ENCODE data around the gene ANP32E. TPM values are rescaled to one million over a fixed set of nuclear protein-coding genes. Genes with fewer than 3 reads are reported as not detected.
A peak's percentile ranks its signal among the peaks of the same experiment; 100 is the strongest.
"Not testable (repeated sequence)": the region's sequence is repeated elsewhere in the genome, so short reads cannot be mapped to it uniquely, and the experiment has no call there.

ANP32E gene
- total and polyA plus RNA-seq, 2 experiments from 2014 or later: 20.0 to 26.1 TPM

- Histone ChIP-seq H3K4me1 (ENCODE audit: insufficient read depth) (peaks cover 48% of the 10 kb centered on the region), H3K9me3 (ENCODE audit: low read depth) (no peaks in the 10 kb centered on the region), H2AFZ (peak overlapping the region; percentile 75), H3K27me3 (no peaks in the 10 kb centered on the region), H3K4me3 (no peak overlapping the region), H3K27ac (peak overlapping the region; percentile 51), H3K9me2 (replicated peaks; ENCODE audit: insufficient read depth) (no peaks in the 10 kb centered on the region), H4K20me1 (ENCODE audit: insufficient read depth, poor library complexity, severe bottlenecking) (no peaks in the 10 kb centered on the region), H3K4me2 (peak overlapping the region; percentile 76), H3K36me3 (replicated peaks; ENCODE audit: insufficient read depth, low read depth) (no peaks in the 10 kb centered on the region), H3K79me2 (no peaks in the 10 kb centered on the region)
- no peak for DNase-seq (ENCODE audit: low spot score)
- 4% methylated on average over 1 of the region's 1 CpG for WGBS (ENCODE audit: low lambda C conversion rate, missing lambda C conversion rate)
- TF ChIP-seq CTCF (IDR thresholded peaks at IDR 0.05; ENCODE audit: poor library complexity): no peak
- no peak for TF ChIP-seq EZH2phosphoT487 (IDR thresholded peaks at IDR 0.05; ENCODE audit: low read depth, severe bottlenecking, unreplicated experiment)
- no peak for TF ChIP-seq EZH2 (IDR thresholded peaks at IDR 0.05; ENCODE audit: borderline replicate concordance)
Observed at GRCh38 chr1:150256198-150256553, 20.3 kb upstream of the ANP32E start.

- H3K4me2 ChIP-seq: no peak overlapping the region
- no peak overlapping the region for H2AFZ ChIP-seq
- DNase-seq (ENCODE audit: low spot score): no peak
- H4K20me1 ChIP-seq (ENCODE audit: insufficient read depth, poor library complexity, severe bottlenecking): no peaks in the 10 kb centered on the region
- no peaks in the 10 kb centered on the region for H3K27me3 ChIP-seq
- no peaks in the 10 kb centered on the region for H3K4me1 ChIP-seq (ENCODE audit: insufficient read depth)
- 82% methylated on average over 2 of the region's 2 CpGs for WGBS (ENCODE audit: low lambda C conversion rate, missing lambda C conversion rate)
- no peaks in the 10 kb centered on the region for H3K79me2 ChIP-seq
- no peaks in the 10 kb centered on the region for H3K9me2 ChIP-seq (replicated peaks; ENCODE audit: insufficient read depth)
- H3K36me3 ChIP-seq (replicated peaks; ENCODE audit: insufficient read depth, low read depth): no peaks in the 10 kb centered on the region
- H3K9me3 ChIP-seq (ENCODE audit: low read depth): no peaks in the 10 kb centered on the region
- no peak for TF ChIP-seq CTCF (IDR thresholded peaks at IDR 0.05; ENCODE audit: poor library complexity)
- no peak for TF ChIP-seq EZH2 (IDR thresholded peaks at IDR 0.05; ENCODE audit: borderline replicate concordance)
- no peak for TF ChIP-seq EZH2phosphoT487 (IDR thresholded peaks at IDR 0.05; ENCODE audit: low read depth, severe bottlenecking, unreplicated experiment)
- H3K4me3 ChIP-seq: no peak overlapping the region
- no peak overlapping the region for H3K27ac ChIP-seq
Observed at GRCh38 chr1:150249936-150250335, 14.0 kb upstream of the ANP32E start.

- no peak overlapping the region for H3K27ac ChIP-seq
- no peak overlapping the region for H3K4me2 ChIP-seq
- no peak for TF ChIP-seq EZH2phosphoT487 (IDR thresholded peaks at IDR 0.05; ENCODE audit: low read depth, severe bottlenecking, unreplicated experiment)
- no peak for TF ChIP-seq EZH2 (IDR thresholded peaks at IDR 0.05; ENCODE audit: borderline replicate concordance)
- TF ChIP-seq CTCF (IDR thresholded peaks at IDR 0.05; ENCODE audit: poor library complexity): no peak
- no peaks in the 10 kb centered on the region for H3K79me2 ChIP-seq
- no peak for DNase-seq (ENCODE audit: low spot score)
- H3K4me3 ChIP-seq: no peak overlapping the region
- no peaks in the 10 kb centered on the region for H3K27me3 ChIP-seq
- no peak overlapping the region for H2AFZ ChIP-seq
- no peaks in the 10 kb centered on the region for H4K20me1 ChIP-seq (ENCODE audit: insufficient read depth, poor library complexity, severe bottlenecking)
- H3K36me3 ChIP-seq (replicated peaks; ENCODE audit: insufficient read depth, low read depth): no peaks in the 10 kb centered on the region
- no peaks in the 10 kb centered on the region for H3K4me1 ChIP-seq (ENCODE audit: insufficient read depth)
- WGBS (ENCODE audit: low lambda C conversion rate, missing lambda C conversion rate): 94% methylated on average over 3 of the region's 3 CpGs
- no peaks in the 10 kb centered on the region for H3K9me2 ChIP-seq (replicated peaks; ENCODE audit: insufficient read depth)
- H3K9me3 ChIP-seq (ENCODE audit: low read depth): no peaks in the 10 kb centered on the region
Observed at GRCh38 chr1:150243003-150243402, 7.1 kb upstream of the ANP32E start.

GRCh38 chr1:150237746-150238145, 1.8 kb upstream of the ANP32E start:
- H3K9me3 ChIP-seq (ENCODE audit: low read depth): no peaks in the 10 kb centered on the region
- 94% methylated on average over 21 of the region's 21 CpGs for WGBS (ENCODE audit: low lambda C conversion rate, missing lambda C conversion rate)
- peaks cover 8% of the 10 kb centered on the region for H3K4me1 ChIP-seq (ENCODE audit: insufficient read depth)
- no peak for DNase-seq (ENCODE audit: low spot score)
- H2AFZ ChIP-seq: no peak overlapping the region
- H3K27ac ChIP-seq: no peak overlapping the region
- H3K4me2 ChIP-seq: no peak overlapping the region
- H3K9me2 ChIP-seq (replicated peaks; ENCODE audit: insufficient read depth): no peaks in the 10 kb centered on the region
- no peaks in the 10 kb centered on the region for H4K20me1 ChIP-seq (ENCODE audit: insufficient read depth, poor library complexity, severe bottlenecking)
- TF ChIP-seq EZH2 (IDR thresholded peaks at IDR 0.05; ENCODE audit: borderline replicate concordance) (no peak), EZH2phosphoT487 (IDR thresholded peaks at IDR 0.05; ENCODE audit: low read depth, severe bottlenecking, unreplicated experiment) (no peak), CTCF (IDR thresholded peaks at IDR 0.05; ENCODE audit: poor library complexity) (no peak)
- H3K36me3 ChIP-seq (replicated peaks; ENCODE audit: insufficient read depth, low read depth): no peaks in the 10 kb centered on the region
- no peaks in the 10 kb centered on the region for H3K27me3 ChIP-seq
- no peak overlapping the region for H3K4me3 ChIP-seq
- H3K79me2 ChIP-seq: peaks cover 18% of the 10 kb centered on the region

- H2AFZ ChIP-seq: peak overlapping the region; percentile 29
Observed at GRCh38 chr1:150237176-150237575, 1.3 kb upstream of the ANP32E start.

More at GRCh38 chr1:150237176-150237575, 1.3 kb upstream of the ANP32E start:
- H3K79me2 ChIP-seq: peaks cover 23% of the 10 kb centered on the region
- peak overlapping the region; percentile 70 for H3K4me2 ChIP-seq
- not testable (repeated sequence) for H3K4me1 ChIP-seq (ENCODE audit: insufficient read depth); DNase-seq (ENCODE audit: low spot score); H3K36me3 ChIP-seq (replicated peaks; ENCODE audit: insufficient read depth, low read depth); H3K27me3 ChIP-seq; H3K4me3 ChIP-seq; H3K9me3 ChIP-seq (ENCODE audit: low read depth); H3K27ac ChIP-seq; H4K20me1 ChIP-seq (ENCODE audit: insufficient read depth, poor library complexity, severe bottlenecking); H3K9me2 ChIP-seq (replicated peaks; ENCODE audit: insufficient read depth)
- WGBS (ENCODE audit: low lambda C conversion rate, missing lambda C conversion rate): 89% methylated on average over 13 of the region's 13 CpGs

Data from hepatocyte (in vitro differentiated cells).